GM19395 (cell line): Measurements from ENCODE around the gene DUSP8.

Source experiments
- ATAC-seq: cut with Tn5 transposase; IDR thresholded peaks from one replicate; pipeline ENCODE4 v1.9.1; 2021; ENCODE audit warnings: mild to moderate bottlenecking, moderate library complexity; ENCODE audit not compliant: unreplicated experiment

The DUSP8 gene

GRCh38 chr11:1504581-1505290, 67.3 kb downstream of the DUSP8 start:
- no peak for ATAC-seq

DNA sequence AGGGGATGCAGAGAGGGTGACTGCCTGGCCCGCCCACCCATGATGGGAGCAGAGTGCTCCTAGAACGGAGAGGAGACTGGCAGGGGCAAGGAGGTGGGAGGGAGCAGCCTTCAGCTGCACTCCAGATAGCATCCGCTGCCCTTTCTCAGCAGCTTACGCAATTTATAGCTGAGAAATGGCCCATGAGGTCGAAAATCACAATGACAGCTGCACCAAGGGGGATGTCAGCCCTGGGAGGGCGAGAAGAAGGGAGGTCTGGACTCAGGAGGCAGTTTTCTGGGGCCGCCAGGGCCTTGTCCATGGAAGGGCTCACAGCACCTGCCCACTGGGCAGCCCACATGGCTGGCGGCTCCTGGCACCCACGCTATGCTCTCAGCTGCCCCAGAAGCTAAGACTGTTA, 67.9 kb downstream of the DUSP8 start:
- ATAC-seq = no peak
